K562 (cell line): ENCODE results near the gene SLC30A3. TPM values are rescaled to one million over a fixed set of nuclear protein-coding genes. Genes with fewer than 3 reads are reported as not detected.

Experiments
- FOXK1 ChIP-seq: sonication (generic); formaldehyde crosslinking; IDR thresholded peaks from 2 replicates; pipeline ENCODE4 v1.8.0; 2022; ENCODE audit warnings: missing genetic modification reagents, mild to moderate bottlenecking, borderline replicate concordance
- HDAC2 ChIP-seq: fragments of 450-650 bp; IDR thresholded peaks from 2 replicates; pipeline ENCODE4 v1.6.1; 2016; ENCODE audit warnings: mild to moderate bottlenecking
- HIVEP1 ChIP-seq: fragments of 250-450 bp; sonication (Bioruptor Pico); IDR thresholded peaks from 2 replicates; pipeline ENCODE4 v1.4.0; 2020; ENCODE audit warnings: mild to moderate bottlenecking
- KAT2B ChIP-seq: IDR thresholded peaks from one replicate; pipeline ENCODE4 v1.6.1; 2012; ENCODE audit warnings: low read depth, mild to moderate bottlenecking, control low read depth, inconsistent platforms, low read length, moderate library complexity
- MCM5 ChIP-seq: fragments of 450-650 bp; IDR thresholded peaks from 2 replicates; pipeline ENCODE4 v1.6.1; 2016; ENCODE audit warnings: low read depth
- NFIC ChIP-seq: fragments of 450-650 bp; IDR thresholded peaks from 2 replicates; pipeline ENCODE4 v1.6.1; 2017; ENCODE audit warnings: mild to moderate bottlenecking, inconsistent platforms
- PHF20 ChIP-seq: fragments of 450-650 bp; IDR thresholded peaks from 2 replicates; pipeline ENCODE4 v1.6.1; 2018; ENCODE audit not compliant: partially characterized antibody
- PKNOX1 ChIP-seq: fragments of 450-650 bp; IDR thresholded peaks from 2 replicates; pipeline ENCODE4 v1.6.1; 2016
- RCOR1 ChIP-seq, 2 experiments: IDR thresholded peaks; 2 replicates each; pipeline ENCODE4 v1.6.1; 2012; ENCODE audit warnings: low read depth in 2 of 2, low read length in 2 of 2, borderline replicate concordance in 1 of 2, improper control_type of control experiment in 1 of 2
- SNAPC5 ChIP-seq: fragments of 250-450 bp; sonication (Bioruptor Pico); IDR thresholded peaks from 2 replicates; pipeline ENCODE4 v1.8.0; 2021; ENCODE audit warnings: moderate library complexity, mild to moderate bottlenecking, inconsistent platforms
- VEZF1 ChIP-seq: fragments of 200-800 bp; sonication (Bioruptor generic); IDR thresholded peaks from 2 replicates; pipeline ENCODE4 v1.6.1; 2017; ENCODE audit warnings: missing genetic modification characterization, missing compliant biosample characterization
- YY1 ChIP-seq, 3 experiments: IDR thresholded peaks; 2 replicates each; pipeline ENCODE4 v1.6.1; 2011; ENCODE audit warnings: low read length in 2 of 3, mild to moderate bottlenecking in 2 of 3, moderate library complexity in 2 of 3, borderline replicate concordance in 1 of 3, control low read depth in 1 of 3, low read depth in 1 of 3; ENCODE audit not compliant: insufficient read depth in 3 of 3, insufficient replicate concordance in 2 of 3, control insufficient read depth in 1 of 3, insufficient read length in 1 of 3; ENCODE audit errors: extremely low read depth in 1 of 3
- ZNF175 ChIP-seq: fragments of 200-800 bp; sonication (Bioruptor generic); IDR thresholded peaks from 2 replicates; pipeline ENCODE4 v1.6.1; 2016; ENCODE audit warnings: low read depth, mild to moderate bottlenecking, missing genetic modification characterization, missing compliant biosample characterization
- ZNF280B ChIP-seq: fragments of 250-450 bp; sonication (Bioruptor Pico); IDR thresholded peaks from 2 replicates; pipeline ENCODE4 v1.5.1; 2021; ENCODE audit warnings: mild to moderate bottlenecking
- ZNF282 ChIP-seq: sonication (generic); formaldehyde crosslinking; IDR thresholded peaks from 2 replicates; pipeline ENCODE4 v1.8.1; 2023; ENCODE audit warnings: missing genetic modification reagents
- ZNF780A ChIP-seq: fragments of 250-450 bp; sonication (Bioruptor Pico); IDR thresholded peaks from 2 replicates; pipeline ENCODE4 v1.5.0; 2021; ENCODE audit warnings: mild to moderate bottlenecking
- polyA plus RNA-seq, 8 experiments: library from polyadenylated mRNA; depleted of rRNA in 4 of 8; stranded (reverse) in 5 of 8; unstranded in 3 of 8; fragments of >200 nt; fragmentation: Nextera tagmentation in 2 of 8; fragmentation: Illumina TruSeq in 1 of 8; extraction: Ambion mirVana in 2 of 8; extraction: Trizol in 1 of 8; gene quantifications; 2 replicates each; pipeline versions ENCODE4 v1.2.1 to v1.2.3, GENCODE V29; 2011 to 2014; ENCODE audit warnings: inconsistent platforms in 1 of 8, missing spikeins in 1 of 8
- total RNA-seq, 7 experiments: library from RNA; depleted of rRNA in 6 of 7; stranded (reverse); fragments of >200 nt in 6 of 7; fragmentation: Illumina TruSeq in 2 of 7; extraction: Trizol in 2 of 7; gene quantifications; 2 replicates each; pipeline versions ENCODE4 v1.2.1 to v1.2.3, GENCODE V29; 2011 to 2021; ENCODE audit warnings: low replicate concordance in 1 of 7
- TF ChIP-seq, protein P1 (sequence below): fragments of 150-350 bp; conservative IDR thresholded peaks from 2 replicates; pipeline ENCODE4 v1.6.1; 2014; ENCODE audit warnings: low read length
- TF ChIP-seq, protein P2 (sequence below): fragments of 450-650 bp; conservative IDR thresholded peaks from 2 replicates; pipeline ENCODE4 v1.6.1; 2016; ENCODE audit warnings: missing genetic modification characterization, low read depth, mild to moderate bottlenecking, control low read depth, missing compliant biosample characterization

The SLC30A3 gene
- total and polyA plus RNA-seq, 9 of the 15 experiments (the other 6 are each of a cell fraction or from before 2014, with no cell fraction given), result 0.03 to 2.7 (median 0.89) TPM; not detected in 1

DNA sequence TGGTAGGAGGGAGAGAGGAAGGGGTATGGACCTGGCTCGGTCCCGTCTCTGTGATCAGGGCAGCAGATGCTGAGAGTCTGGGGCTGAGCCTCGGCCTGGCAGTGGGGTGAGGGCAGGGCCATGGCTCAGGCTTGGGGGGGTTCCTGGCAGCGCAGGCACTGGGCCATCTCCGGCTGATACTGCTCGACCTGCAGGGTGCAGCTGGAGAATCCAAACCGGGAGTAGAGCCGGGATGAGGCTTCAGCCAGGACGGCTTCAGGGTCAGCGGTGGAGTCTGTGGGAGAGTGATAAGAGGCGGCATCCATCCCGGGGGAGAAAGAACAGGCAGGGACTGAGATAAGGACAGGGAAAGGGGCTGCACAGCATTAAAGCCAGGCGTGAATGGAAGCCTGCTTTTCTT, 7.7 kb downstream of the SLC30A3 start (continued):
- TF ChIP-seq, protein P1, sequence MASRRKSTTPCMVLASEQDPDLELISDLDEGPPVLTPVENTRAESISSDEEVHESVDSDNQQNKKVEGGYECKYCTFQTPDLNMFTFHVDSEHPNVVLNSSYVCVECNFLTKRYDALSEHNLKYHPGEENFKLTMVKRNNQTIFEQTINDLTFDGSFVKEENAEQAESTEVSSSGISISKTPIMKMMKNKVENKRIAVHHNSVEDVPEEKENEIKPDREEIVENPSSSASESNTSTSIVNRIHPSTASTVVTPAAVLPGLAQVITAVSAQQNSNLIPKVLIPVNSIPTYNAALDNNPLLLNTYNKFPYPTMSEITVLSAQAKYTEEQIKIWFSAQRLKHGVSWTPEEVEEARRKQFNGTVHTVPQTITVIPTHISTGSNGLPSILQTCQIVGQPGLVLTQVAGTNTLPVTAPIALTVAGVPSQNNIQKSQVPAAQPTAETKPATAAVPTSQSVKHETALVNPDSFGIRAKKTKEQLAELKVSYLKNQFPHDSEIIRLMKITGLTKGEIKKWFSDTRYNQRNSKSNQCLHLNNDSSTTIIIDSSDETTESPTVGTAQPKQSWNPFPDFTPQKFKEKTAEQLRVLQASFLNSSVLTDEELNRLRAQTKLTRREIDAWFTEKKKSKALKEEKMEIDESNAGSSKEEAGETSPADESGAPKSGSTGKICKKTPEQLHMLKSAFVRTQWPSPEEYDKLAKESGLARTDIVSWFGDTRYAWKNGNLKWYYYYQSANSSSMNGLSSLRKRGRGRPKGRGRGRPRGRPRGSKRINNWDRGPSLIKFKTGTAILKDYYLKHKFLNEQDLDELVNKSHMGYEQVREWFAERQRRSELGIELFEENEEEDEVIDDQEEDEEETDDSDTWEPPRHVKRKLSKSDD, result no peak
- TF ChIP-seq ZNF280B (CRISPR knock-in tag) (no peak), KAT2B (no peak), PKNOX1 (no peak), RCOR1 (IDR thresholded peaks at IDR 0.05; ENCODE audit: borderline replicate concordance in 1 of 2, low read depth in 2 of 2, low read length in 2 of 2) (peak in 1 of 2 experiments; percentile 86; a peak in 2 of 4 replicates), ZNF780A (no peak), YY1 (IDR thresholded peaks at IDR 0.05; ENCODE audit: borderline replicate concordance in 1 of 3, control insufficient read depth in 1 of 3, extremely low read depth in 1 of 3, insufficient read depth in 3 of 3, insufficient read length in 1 of 3, insufficient replicate concordance in 2 of 3, low read depth in 1 of 3, low read length in 2 of 3) (no peak), VEZF1 (CRISPR knock-in tag) (no peak), PHF20 (no peak), FOXK1 (CRISPR knock-in tag) (no peak), SNAPC5 (CRISPR knock-in tag) (no peak), NFIC (peak; percentile 64), HIVEP1 (CRISPR knock-in tag) (no peak), HDAC2 (peak; percentile 69; the same call in 1 of the 2 replicates), ZNF282 (CRISPR knock-in tag) (no peak), ZNF175 (CRISPR knock-in tag) (no peak), MCM5 (no peak)
- TF ChIP-seq, protein P2, sequence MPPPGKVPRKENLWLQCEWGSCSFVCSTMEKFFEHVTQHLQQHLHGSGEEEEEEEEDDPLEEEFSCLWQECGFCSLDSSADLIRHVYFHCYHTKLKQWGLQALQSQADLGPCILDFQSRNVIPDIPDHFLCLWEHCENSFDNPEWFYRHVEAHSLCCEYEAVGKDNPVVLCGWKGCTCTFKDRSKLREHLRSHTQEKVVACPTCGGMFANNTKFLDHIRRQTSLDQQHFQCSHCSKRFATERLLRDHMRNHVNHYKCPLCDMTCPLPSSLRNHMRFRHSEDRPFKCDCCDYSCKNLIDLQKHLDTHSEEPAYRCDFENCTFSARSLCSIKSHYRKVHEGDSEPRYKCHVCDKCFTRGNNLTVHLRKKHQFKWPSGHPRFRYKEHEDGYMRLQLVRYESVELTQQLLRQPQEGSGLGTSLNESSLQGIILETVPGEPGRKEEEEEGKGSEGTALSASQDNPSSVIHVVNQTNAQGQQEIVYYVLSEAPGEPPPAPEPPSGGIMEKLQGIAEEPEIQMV (tag), result no peak
